HEK293T (cell line): ENCODE results near the gene ETNK1.

ENCODE experiments used
- ARNT ChIP-seq: fragments of 450-650 bp; IDR thresholded peaks from 2 replicates; pipeline ENCODE4 v1.6.1; 2017; ENCODE audit warnings: mild to moderate bottlenecking
- BHLHE40 ChIP-seq: fragments of 450-650 bp; IDR thresholded peaks from 2 replicates; pipeline ENCODE4 v1.6.1; 2016; ENCODE audit warnings: mild to moderate bottlenecking, moderate library complexity, borderline replicate concordance
- ELF4 ChIP-seq: fragments of 450-650 bp; IDR thresholded peaks from 2 replicates; pipeline ENCODE4 v1.6.1; 2017; ENCODE audit warnings: antibody characterized with exemption
- FOXA1 ChIP-seq: fragments of 450-650 bp; IDR thresholded peaks from 2 replicates; pipeline ENCODE4 v1.6.1; 2016; ENCODE audit warnings: mild to moderate bottlenecking
- FOXK2 ChIP-seq: fragments of 450-650 bp; IDR thresholded peaks from 2 replicates; pipeline ENCODE4 v1.6.1; 2016; ENCODE audit warnings: mild to moderate bottlenecking
- FOXM1 ChIP-seq: fragments of 450-650 bp; IDR thresholded peaks from 2 replicates; pipeline ENCODE4 v1.6.1; 2017; ENCODE audit warnings: mild to moderate bottlenecking, borderline replicate concordance
- HDGF ChIP-seq: fragments of 450-650 bp; IDR thresholded peaks from 2 replicates; pipeline ENCODE4 v1.6.1; 2017; ENCODE audit warnings: antibody characterized with exemption, borderline replicate concordance
- NFRKB ChIP-seq: fragments of 450-650 bp; IDR thresholded peaks from 2 replicates; pipeline ENCODE4 v1.6.1; 2016; ENCODE audit warnings: mild to moderate bottlenecking, moderate library complexity
- SP1 ChIP-seq: fragments of 450-650 bp; IDR thresholded peaks from 2 replicates; pipeline ENCODE4 v1.6.1; 2017
- SUZ12 ChIP-seq: fragments of 450-650 bp; IDR thresholded peaks from 2 replicates; pipeline ENCODE4 v1.6.1; 2016; ENCODE audit warnings: mild to moderate bottlenecking
- TF ChIP-seq, protein P1 (sequence below): fragments of 450-650 bp; IDR thresholded peaks from 2 replicates; pipeline ENCODE4 v1.6.1; 2016

GRCh38 chr12:22729431-22729956, 104.5 kb downstream of the ETNK1 start:
- TF ChIP-seq SP1 = no peak
- TF ChIP-seq FOXK2 = no peak
- no peak for TF ChIP-seq FOXM1
- no peak for TF ChIP-seq ARNT
- no peak for TF ChIP-seq HDGF
- TF ChIP-seq ELF4 = no peak
- TF ChIP-seq, protein P1, sequence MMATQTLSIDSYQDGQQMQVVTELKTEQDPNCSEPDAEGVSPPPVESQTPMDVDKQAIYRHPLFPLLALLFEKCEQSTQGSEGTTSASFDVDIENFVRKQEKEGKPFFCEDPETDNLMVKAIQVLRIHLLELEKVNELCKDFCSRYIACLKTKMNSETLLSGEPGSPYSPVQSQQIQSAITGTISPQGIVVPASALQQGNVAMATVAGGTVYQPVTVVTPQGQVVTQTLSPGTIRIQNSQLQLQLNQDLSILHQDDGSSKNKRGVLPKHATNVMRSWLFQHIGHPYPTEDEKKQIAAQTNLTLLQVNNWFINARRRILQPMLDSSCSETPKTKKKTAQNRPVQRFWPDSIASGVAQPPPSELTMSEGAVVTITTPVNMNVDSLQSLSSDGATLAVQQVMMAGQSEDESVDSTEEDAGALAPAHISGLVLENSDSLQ = no peak
- no peak for TF ChIP-seq BHLHE40
- no peak for TF ChIP-seq FOXA1
- TF ChIP-seq NFRKB = no peak
- no peak for TF ChIP-seq SUZ12
